A549 (cell line): Measurements from ENCODE around the gene PLEKHH3. TPM values are rescaled to one million over a fixed set of nuclear protein-coding genes. Genes with fewer than 3 reads are reported as not detected.

ENCODE experiments used
- ATAC-seq, 2 experiments: fragments of 200-7000 bp in 1 of 2; fragments of >200 bp in 1 of 2; cut with Nextera tagmentation in 1 of 2; cut with Tn5 transposase in 1 of 2; 3 replicates each; pipeline versions ENCODE4 v1.8.0 to v1.9.1; 2018 to 2020; ENCODE audit warnings: mild to moderate bottlenecking in 1 of 2, moderate library complexity in 1 of 2
- CTCF ChIA-PET: fragments of 300-600 bp; sonication (Branson Sonifier 250); formaldehyde crosslinking; extraction: SDS; loops from one replicate; lab custom pipeline; 2021; ENCODE audit warnings: antibody characterized with exemption, inconsistent platforms; lab: Yijun Ruan, JAX
- POLR2A ChIA-PET: fragments of 350-600 bp; formaldehyde crosslinking; extraction: SDS; loops from one replicate; lab custom pipeline; 2021; ENCODE audit warnings: antibody characterized with exemption, inconsistent platforms; lab: Yijun Ruan, JAX
- DNase-seq, 2 experiments: peaks; one replicate each; pipeline versions ENCODE4 v3.0.0 to v3.0.0-alpha.2; 2011 to 2016; ENCODE audit warnings: low read depth in 1 of 2, low spot score in 1 of 2
- FAIRE-seq: peaks from 2 replicates; lab custom pipeline; 2011; peaks lifted over from hg19 to GRCh38; lab: Jason Lieb, UNC
- H3K27ac ChIP-seq, 2 experiments: fragments of >200 bp; sonication (Bioruptor Twin); formaldehyde crosslinking; 3 replicates each; pipeline ENCODE4 v1.5.1; 2016 to 2017
- H3K4me1 ChIP-seq: fragments of >200 bp; sonication (Bioruptor Twin); formaldehyde crosslinking; 3 replicates; pipeline ENCODE4 v1.6.1; 2016
- H3K4me2 ChIP-seq: fragments of >200 bp; sonication (Bioruptor Twin); formaldehyde crosslinking; 3 replicates; pipeline ENCODE4 v1.6.1; 2016
- H3K4me3 ChIP-seq: fragments of >200 bp; sonication (Bioruptor Twin); formaldehyde crosslinking; 3 replicates; pipeline ENCODE4 v1.5.1; 2016
- H3K9me3 ChIP-seq: fragments of >200 bp; sonication (Bioruptor Twin); formaldehyde crosslinking; 3 replicates; pipeline ENCODE4 v1.6.1; 2016
- BHLHE40 ChIP-seq: IDR thresholded peaks from 2 replicates; pipeline ENCODE4 v1.6.1; 2012; ENCODE audit warnings: low read depth, low read length, inconsistent platforms
- CBX2 ChIP-seq: fragments of 200-600 bp; sonication (generic); IDR thresholded peaks from 2 replicates; pipeline ENCODE4 v1.6.1; 2016; ENCODE audit warnings: low read depth, mild to moderate bottlenecking, borderline replicate concordance
- EHF ChIP-seq: fragments of 250-450 bp; sonication (Bioruptor Pico); IDR thresholded peaks from 2 replicates; pipeline ENCODE4 v1.5.0; 2020; ENCODE audit warnings: mild to moderate bottlenecking
- EP300 ChIP-seq, 2 experiments: fragments of >200 bp; sonication (Bioruptor Twin); formaldehyde crosslinking; IDR thresholded peaks; 2 replicates in 1 of 2; 3 replicates in 1 of 2; pipeline ENCODE4 v1.6.1; 2016 to 2017
- ESRRA ChIP-seq: fragments of 150-350 bp; IDR thresholded peaks from 2 replicates; pipeline ENCODE4 v1.6.1; 2014; ENCODE audit warnings: mild to moderate bottlenecking, low read length, borderline replicate concordance
- FOSL2 ChIP-seq, 2 experiments: fragments of 450-650 bp in 1 of 2; fragments of >200 bp in 1 of 2; sonication (Bioruptor Twin) in 1 of 2; formaldehyde crosslinking; IDR thresholded peaks; 2 replicates each; pipeline versions ENCODE4 v1.5.0 to v1.6.1; 2016 to 2020; ENCODE audit warnings: mild to moderate bottlenecking in 1 of 2, moderate library complexity in 1 of 2
- FOXS1 ChIP-seq: fragments of 250-450 bp; sonication (Bioruptor Pico); IDR thresholded peaks from 2 replicates; pipeline ENCODE4 v1.5.0; 2020; ENCODE audit warnings: mild to moderate bottlenecking, moderate library complexity
- GATA3 ChIP-seq: IDR thresholded peaks from 2 replicates; pipeline ENCODE4 v1.6.1; 2012; ENCODE audit warnings: borderline replicate concordance
- HDAC2 ChIP-seq: fragments of 200-600 bp; sonication (generic); IDR thresholded peaks from 2 replicates; pipeline ENCODE4 v1.6.1; 2016
- HEYL ChIP-seq: fragments of 250-450 bp; sonication (Bioruptor Pico); IDR thresholded peaks from 2 replicates; pipeline ENCODE4 v1.8.0; 2021; ENCODE audit warnings: mild to moderate bottlenecking, moderate library complexity
- HOXB13 ChIP-seq: fragments of 250-450 bp; sonication (Bioruptor Pico); IDR thresholded peaks from 2 replicates; pipeline ENCODE4 v1.5.0; 2020; ENCODE audit warnings: low read depth, mild to moderate bottlenecking, moderate library complexity
- JUN ChIP-seq, 2 experiments: fragments of >200 bp; sonication (Bioruptor Twin); formaldehyde crosslinking; IDR thresholded peaks; 2 replicates in 1 of 2; 3 replicates in 1 of 2; pipeline ENCODE4 v1.6.1; 2016 to 2017
- KDM1A ChIP-seq: fragments of 200-600 bp; sonication (generic); IDR thresholded peaks from 2 replicates; pipeline ENCODE4 v1.6.1; 2016; ENCODE audit warnings: low read depth, mild to moderate bottlenecking
- MAX ChIP-seq: IDR thresholded peaks from 2 replicates; pipeline ENCODE4 v1.6.1; 2012
- MAZ ChIP-seq: fragments of 150-350 bp; IDR thresholded peaks from 2 replicates; pipeline ENCODE4 v1.6.1; 2014; ENCODE audit warnings: antibody characterized with exemption, low read depth, low read length, borderline replicate concordance
- RAD21 ChIP-seq, 2 experiments: fragments of >200 bp in 1 of 2; sonication (Bioruptor Twin) in 1 of 2; formaldehyde crosslinking in 1 of 2; IDR thresholded peaks in 1 of 2; conservative IDR thresholded peaks in 1 of 2; 2 replicates in 1 of 2; 3 replicates in 1 of 2; pipeline ENCODE4 v1.6.1; 2012 to 2018; ENCODE audit warnings: inconsistent platforms in 1 of 2
- REST ChIP-seq: fragments of 200-600 bp; sonication (generic); IDR thresholded peaks from 2 replicates; pipeline ENCODE4 v1.6.1; 2016; ENCODE audit warnings: antibody characterized with exemption, mild to moderate bottlenecking, moderate library complexity
- RNF2 ChIP-seq: fragments of 200-600 bp; sonication (generic); IDR thresholded peaks from 2 replicates; pipeline ENCODE4 v1.6.1; 2016; ENCODE audit warnings: low read depth, mild to moderate bottlenecking, antibody characterized with exemption, moderate library complexity, borderline replicate concordance
- SMC3 ChIP-seq: fragments of >200 bp; sonication (Bioruptor Twin); formaldehyde crosslinking; IDR thresholded peaks from 3 replicates; pipeline ENCODE4 v1.6.1; 2018; ENCODE audit warnings: inconsistent platforms
- SREBF2 ChIP-seq: fragments of 450-650 bp; IDR thresholded peaks from 2 replicates; pipeline ENCODE4 v1.6.1; 2014; ENCODE audit warnings: mild to moderate bottlenecking, moderate library complexity
- TFCP2L1 ChIP-seq: fragments of 250-450 bp; sonication (Bioruptor Pico); IDR thresholded peaks from 2 replicates; pipeline ENCODE4 v1.5.0; 2021; ENCODE audit warnings: mild to moderate bottlenecking
- TP53 ChIP-seq: fragments of 250-450 bp; sonication (Bioruptor Pico); IDR thresholded peaks from 2 replicates; pipeline ENCODE4 v1.5.0; 2021; ENCODE audit warnings: mild to moderate bottlenecking, moderate library complexity
- ZFP36 ChIP-seq: fragments of 450-650 bp; IDR thresholded peaks from 2 replicates; pipeline ENCODE4 v1.6.1; 2014; ENCODE audit warnings: borderline replicate concordance; ENCODE audit not compliant: partially characterized antibody
- ZSCAN20 ChIP-seq: fragments of 250-450 bp; sonication (Bioruptor Pico); IDR thresholded peaks from 2 replicates; pipeline ENCODE4 v1.8.0; 2022; ENCODE audit warnings: mild to moderate bottlenecking, moderate library complexity
- WGBS: methylation state at CpG from one replicate; pipeline ENCODE4 v1.1.6; 2017; ENCODE audit errors: missing lambda C conversion rate; 5-methylcytosine and 5-hydroxymethylcytosine counted together
- polyA plus RNA-seq, 4 experiments: library from polyadenylated mRNA; depleted of rRNA in 3 of 4; stranded (reverse); fragments of >200 nt; fragmentation: RNase III in 1 of 4; extraction: RNeasy Plus Mini Kit Qiagen cat#74134 plus additional on column Dnase treatment in 1 of 4; gene quantifications; 2 replicates in 3 of 4; 3 replicates in 1 of 4; pipeline ENCODE4 v1.2.3, GENCODE V29; 2011 to 2017
- TF ChIP-seq, protein P1 (sequence below): IDR thresholded peaks from 2 replicates; pipeline ENCODE4 v1.6.1; 2012
- TF ChIP-seq, protein P2 (sequence below): fragments of 150-350 bp; IDR thresholded peaks from 2 replicates; pipeline ENCODE4 v1.6.1; 2014; ENCODE audit warnings: low read depth, mild to moderate bottlenecking, low read length
- TF ChIP-seq, protein P3 (sequence below): fragments of 250-450 bp; sonication (Bioruptor Pico); IDR thresholded peaks from 2 replicates; pipeline ENCODE4 v1.5.0; 2020; ENCODE audit warnings: low read depth, mild to moderate bottlenecking, moderate library complexity
- TF ChIP-seq, protein P4 (sequence below): fragments of >200 bp; sonication (Bioruptor Twin); formaldehyde crosslinking; IDR thresholded peaks from 3 replicates; pipeline ENCODE4 v1.5.1; 2016

The PLEKHH3 gene
- polyA plus RNA-seq, 2 of the 4 experiments (the other 2 are of a cell fraction) = 5.5 to 14.0 TPM

DNA sequence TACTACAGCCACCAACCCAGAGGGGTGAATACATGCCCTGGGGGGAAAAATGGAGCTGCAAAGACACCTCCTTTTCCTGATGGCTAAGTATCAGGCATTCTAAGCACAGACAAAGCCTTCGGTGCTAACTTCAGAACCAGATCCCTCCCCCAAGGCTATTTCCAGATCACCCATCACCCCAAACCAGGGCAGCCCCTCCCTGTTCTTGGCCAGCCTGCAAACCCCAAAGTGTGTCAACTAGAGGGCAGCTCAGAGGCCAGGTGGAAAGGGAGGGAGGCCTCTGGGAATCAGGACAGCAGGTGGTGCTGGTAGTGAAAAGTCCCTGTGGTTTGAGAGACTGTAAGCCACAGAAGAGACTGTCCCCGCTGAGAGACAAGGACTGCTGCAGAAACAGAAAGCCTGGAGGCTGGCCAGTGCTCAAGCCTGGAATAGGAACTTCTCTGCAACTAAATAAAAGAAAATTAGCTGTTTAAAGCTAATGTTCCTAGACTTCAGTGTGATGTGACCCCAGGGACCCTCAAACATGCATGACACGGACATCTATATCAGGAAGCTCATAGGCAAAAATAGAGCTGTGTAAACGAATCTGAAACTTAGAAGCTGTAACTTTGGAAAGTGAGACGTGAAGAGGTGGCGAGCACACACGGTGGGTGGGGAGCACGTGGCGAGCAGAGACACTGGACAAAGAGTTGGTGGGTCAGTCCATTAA is 58.2 kb downstream of the PLEKHH3 start:
- H3K27ac ChIP-seq = no peak overlapping the region
- WGBS = 70% methylated on average over 9 of the region's 9 CpGs
- ATAC-seq (peak; percentile 83 to 85), FAIRE-seq (no peak), DNase-seq (peak; percentile 58 to 65)
- no peak overlapping the region for H3K4me2 ChIP-seq
- TF ChIP-seq RNF2 (no peak), SMC3 (peak; percentile 58), HOXB13 (no peak), TP53 (no peak), ESRRA (no peak), MAZ (no peak), EP300 (IDR thresholded peaks at IDR 0.05) (no peak), SREBF2 (no peak), REST (no peak), RAD21 (conservative IDR thresholded peaks at IDR 0.05 in 1 of 2, IDR thresholded peaks at IDR 0.05 in 1 of 2) (peak; percentile 54 to 64), BHLHE40 (no peak), ZFP36 (no peak), EHF (CRISPR knock-in tag) (no peak), HEYL (CRISPR knock-in tag) (no peak), ZSCAN20 (CRISPR knock-in tag) (no peak), FOXS1 (CRISPR knock-in tag) (no peak), TFCP2L1 (CRISPR knock-in tag) (no peak), GATA3 (no peak), FOSL2 (IDR thresholded peaks at IDR 0.05) (no peak), FOSL2 (CRISPR knock-in tag; IDR thresholded peaks at IDR 0.05) (no peak), MAX (peak; percentile 41; the same call in 1 of the 2 replicates), KDM1A (no peak), HDAC2 (no peak), CBX2 (no peak), JUN (IDR thresholded peaks at IDR 0.05) (peak in 1 of 2 experiments; percentile 19; a peak in 1 of 5 replicates)
- TF ChIP-seq, protein P1, sequence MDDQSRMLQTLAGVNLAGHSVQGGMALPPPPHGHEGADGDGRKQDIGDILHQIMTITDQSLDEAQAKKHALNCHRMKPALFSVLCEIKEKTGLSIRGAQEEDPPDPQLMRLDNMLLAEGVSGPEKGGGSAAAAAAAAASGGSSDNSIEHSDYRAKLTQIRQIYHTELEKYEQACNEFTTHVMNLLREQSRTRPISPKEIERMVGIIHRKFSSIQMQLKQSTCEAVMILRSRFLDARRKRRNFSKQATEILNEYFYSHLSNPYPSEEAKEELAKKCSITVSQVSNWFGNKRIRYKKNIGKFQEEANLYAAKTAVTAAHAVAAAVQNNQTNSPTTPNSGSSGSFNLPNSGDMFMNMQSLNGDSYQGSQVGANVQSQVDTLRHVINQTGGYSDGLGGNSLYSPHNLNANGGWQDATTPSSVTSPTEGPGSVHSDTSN = no peak
- TF ChIP-seq, protein P2, sequence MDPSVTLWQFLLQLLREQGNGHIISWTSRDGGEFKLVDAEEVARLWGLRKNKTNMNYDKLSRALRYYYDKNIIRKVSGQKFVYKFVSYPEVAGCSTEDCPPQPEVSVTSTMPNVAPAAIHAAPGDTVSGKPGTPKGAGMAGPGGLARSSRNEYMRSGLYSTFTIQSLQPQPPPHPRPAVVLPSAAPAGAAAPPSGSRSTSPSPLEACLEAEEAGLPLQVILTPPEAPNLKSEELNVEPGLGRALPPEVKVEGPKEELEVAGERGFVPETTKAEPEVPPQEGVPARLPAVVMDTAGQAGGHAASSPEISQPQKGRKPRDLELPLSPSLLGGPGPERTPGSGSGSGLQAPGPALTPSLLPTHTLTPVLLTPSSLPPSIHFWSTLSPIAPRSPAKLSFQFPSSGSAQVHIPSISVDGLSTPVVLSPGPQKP = no peak
- TF ChIP-seq, protein P3, sequence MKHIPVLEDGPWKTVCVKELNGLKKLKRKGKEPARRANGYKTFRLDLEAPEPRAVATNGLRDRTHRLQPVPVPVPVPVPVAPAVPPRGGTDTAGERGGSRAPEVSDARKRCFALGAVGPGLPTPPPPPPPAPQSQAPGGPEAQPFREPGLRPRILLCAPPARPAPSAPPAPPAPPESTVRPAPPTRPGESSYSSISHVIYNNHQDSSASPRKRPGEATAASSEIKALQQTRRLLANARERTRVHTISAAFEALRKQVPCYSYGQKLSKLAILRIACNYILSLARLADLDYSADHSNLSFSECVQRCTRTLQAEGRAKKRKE (CRISPR knock-in tag) = no peak
- TF ChIP-seq, protein P4, sequence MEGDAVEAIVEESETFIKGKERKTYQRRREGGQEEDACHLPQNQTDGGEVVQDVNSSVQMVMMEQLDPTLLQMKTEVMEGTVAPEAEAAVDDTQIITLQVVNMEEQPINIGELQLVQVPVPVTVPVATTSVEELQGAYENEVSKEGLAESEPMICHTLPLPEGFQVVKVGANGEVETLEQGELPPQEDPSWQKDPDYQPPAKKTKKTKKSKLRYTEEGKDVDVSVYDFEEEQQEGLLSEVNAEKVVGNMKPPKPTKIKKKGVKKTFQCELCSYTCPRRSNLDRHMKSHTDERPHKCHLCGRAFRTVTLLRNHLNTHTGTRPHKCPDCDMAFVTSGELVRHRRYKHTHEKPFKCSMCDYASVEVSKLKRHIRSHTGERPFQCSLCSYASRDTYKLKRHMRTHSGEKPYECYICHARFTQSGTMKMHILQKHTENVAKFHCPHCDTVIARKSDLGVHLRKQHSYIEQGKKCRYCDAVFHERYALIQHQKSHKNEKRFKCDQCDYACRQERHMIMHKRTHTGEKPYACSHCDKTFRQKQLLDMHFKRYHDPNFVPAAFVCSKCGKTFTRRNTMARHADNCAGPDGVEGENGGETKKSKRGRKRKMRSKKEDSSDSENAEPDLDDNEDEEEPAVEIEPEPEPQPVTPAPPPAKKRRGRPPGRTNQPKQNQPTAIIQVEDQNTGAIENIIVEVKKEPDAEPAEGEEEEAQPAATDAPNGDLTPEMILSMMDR = peak; percentile 41
- ChIA-PET CTCF (interaction anchor here (0.6 to 7.7 kb wide), 27 partner anchors 10 to 396 kb away, joined by 3 to 75 read pairs (median 6); partner anchors contain the start of genes CCR10, PLEKHH3, PSMC3IP and RAMP2), POLR2A (interaction anchor here (0.8 to 1.5 kb wide), 7 partner anchors 9 to 206 kb away, joined by 3 to 21 read pairs (median 4); partner anchors contain the start of genes BECN1, RETREG3, TUBG1 and TUBG2)
- no peaks in the 10 kb centered on the region for H3K9me3 ChIP-seq
- H3K4me3 ChIP-seq = no peak overlapping the region
- peaks cover 16% of the 10 kb centered on the region for H3K4me1 ChIP-seq
